GM21717 (cell line): Measurements from ENCODE around the gene EPHA4.

Source experiments
- ATAC-seq: cut with Tn5 transposase; IDR thresholded peaks from one replicate; pipeline ENCODE4 v1.9.1; 2021; ENCODE audit warnings: mild to moderate bottlenecking, moderate library complexity; ENCODE audit not compliant: unreplicated experiment

The EPHA4 gene

DNA sequence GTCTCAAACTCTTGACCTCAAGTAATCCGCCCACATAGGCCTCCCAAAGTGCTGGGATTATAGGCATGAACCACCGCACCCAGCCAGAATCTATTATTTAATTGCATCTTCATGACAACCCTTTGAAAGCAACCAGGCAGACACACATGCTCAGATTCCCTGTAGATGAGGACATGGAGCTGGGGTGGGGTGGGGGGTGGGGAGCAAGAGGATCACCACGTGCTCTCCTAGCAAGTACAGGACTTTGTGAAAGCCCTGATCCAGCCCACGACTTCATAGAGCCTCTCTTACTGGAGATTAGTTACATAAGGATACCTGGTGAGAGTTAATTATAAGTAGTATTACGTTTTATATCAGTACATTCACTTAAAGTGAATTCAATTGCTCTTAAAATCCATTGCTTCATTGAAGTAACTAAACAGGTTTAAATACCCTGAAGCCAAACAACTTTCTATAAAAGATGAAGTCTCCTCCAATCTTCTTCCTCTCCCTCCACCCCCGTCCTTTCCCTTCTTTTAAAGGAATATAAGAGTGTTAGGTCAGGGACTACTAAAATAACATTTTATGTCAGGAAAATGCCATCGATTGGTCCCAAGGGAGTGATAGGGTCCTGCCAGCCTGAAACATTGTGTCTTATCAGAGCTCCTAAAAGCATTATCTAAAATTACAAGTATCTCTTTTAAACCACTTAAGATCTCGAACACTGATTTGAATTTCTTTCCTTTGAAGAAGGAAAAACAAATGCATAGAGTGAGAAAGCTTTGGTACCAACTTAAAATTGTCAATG is 123.9 kb downstream of the EPHA4 start:
- no peak for ATAC-seq

DNA sequence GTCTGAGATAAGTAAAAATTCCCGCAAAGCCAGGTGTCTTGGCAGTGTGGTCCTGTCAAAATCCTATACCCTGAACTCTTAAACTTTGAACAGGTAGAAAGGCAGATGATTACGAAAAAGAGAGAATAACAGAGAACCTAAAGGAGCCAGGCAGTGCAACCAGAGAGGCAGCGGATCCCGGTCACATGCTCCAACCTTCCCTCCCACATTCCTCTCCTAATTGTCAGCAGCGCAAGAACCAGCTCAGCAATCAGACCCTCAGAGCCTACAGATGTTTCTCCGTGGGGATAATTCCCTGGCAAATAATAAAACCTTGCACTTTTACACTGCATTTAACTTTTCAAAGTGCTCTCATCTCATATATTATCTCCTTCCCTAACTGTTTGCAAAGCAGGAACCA is 124.8 kb downstream of the EPHA4 start:
- no peak for ATAC-seq

DNA sequence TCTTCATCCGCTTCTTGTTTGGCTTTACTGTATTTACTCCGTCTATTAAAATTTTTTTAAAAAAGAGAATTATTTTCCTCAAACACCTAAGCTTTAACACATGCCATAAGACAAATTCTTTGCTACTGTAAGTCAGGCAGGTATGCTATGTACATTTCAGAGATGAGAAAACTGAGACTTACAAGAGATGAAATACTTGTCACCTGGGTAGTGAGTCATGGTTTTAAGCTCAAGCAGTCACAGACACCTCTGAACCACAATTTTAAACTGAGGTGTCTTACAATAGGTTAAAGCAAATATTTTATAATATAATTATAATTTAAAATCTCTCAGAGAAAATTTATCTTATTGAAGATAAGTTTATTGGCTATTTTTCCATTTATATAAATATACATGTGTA is 126.0 kb downstream of the EPHA4 start:
- no peak for ATAC-seq

DNA sequence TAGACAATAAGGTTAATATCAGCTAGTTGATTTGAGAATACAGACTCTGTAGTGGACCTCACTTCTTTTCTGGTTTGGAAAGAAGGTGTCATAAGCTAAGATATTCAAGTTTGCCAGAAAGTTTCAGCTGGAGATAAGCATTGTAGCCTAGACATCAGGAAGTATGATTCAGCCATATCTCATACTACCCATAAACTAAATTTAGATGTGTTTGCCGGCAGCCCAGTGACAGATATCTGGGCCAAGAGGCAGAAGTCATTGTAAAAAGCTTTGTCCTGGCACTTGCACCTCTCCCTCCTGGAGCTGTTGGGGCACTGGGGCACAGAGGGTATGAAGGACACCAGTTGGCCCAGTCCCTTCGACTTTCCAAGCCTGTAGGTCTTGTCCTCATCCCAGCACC is 128.0 kb downstream of the EPHA4 start:
- no peak for ATAC-seq

DNA sequence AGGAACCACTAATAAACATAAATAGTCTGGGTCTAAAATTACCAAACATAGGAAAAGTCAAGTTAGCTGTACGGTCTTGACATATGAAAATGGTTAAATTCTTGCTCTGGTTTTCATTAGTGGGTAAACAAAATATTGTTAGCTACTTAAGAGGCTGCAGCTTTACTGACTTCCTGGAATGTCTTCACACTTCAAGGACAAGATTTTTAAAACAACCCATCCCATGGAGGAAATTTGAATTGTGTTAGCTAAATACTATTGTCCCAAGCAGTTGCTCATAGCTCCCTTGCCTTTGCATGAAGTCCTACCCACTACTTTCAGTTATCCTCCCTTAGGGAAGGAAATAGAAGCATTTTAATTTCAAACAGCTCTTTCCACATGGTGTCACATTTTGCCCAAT is 128.5 kb downstream of the EPHA4 start:
- no peak for ATAC-seq

DNA sequence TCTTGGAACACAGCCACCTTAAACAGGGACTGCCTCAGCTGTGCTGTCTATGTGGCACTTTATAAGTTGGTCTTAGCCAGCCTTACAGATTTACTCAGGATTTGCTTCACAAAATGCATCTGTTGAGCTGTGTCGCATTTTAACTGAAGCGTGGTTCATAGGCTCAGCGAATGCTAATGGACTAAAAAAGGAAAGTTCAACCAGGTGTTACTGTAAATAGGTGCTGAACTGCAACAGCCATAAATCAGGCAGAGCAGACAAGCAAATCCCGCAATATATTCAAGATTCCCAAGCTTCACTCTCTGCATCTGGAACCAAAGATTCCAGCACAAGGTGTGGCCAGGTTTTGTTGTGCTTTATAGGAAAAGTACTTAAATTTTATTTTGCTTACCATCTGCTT is 130.0 kb downstream of the EPHA4 start:
- no peak for ATAC-seq

DNA sequence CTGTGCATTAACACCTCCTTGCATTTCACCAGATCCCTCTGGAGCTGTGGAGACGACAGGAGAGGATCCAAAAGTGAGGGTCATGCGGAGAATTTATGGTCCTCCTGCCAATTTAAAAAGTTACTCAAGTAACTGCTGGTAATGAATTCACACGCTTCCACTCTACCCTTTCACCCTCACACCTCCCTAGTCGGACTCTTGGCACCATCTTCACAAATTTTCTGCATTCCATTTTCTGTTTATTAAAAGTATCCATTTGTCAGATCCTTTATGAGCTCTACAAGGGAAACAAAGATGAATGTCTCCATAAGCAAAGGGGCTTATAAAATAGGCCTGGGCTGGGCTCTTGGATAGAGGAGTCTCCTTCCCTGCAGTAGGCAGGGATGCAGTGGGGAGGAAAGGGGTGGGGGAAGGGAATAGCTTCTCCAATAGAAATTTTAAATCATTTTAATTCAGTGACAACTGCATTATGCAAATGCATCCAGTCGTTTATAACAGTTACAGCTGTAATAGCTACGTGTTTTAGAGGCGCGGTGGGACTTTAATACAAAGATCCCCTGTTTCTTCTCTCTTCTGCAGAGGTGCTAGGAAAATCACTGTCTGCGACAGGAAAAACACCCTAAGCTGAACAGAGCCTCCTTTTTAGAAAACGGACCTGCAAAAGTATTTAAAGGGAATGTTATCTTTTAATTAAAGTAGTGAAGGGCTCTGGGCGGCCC is 132.2 kb downstream of the EPHA4 start:
- ATAC-seq, result no peak

DNA sequence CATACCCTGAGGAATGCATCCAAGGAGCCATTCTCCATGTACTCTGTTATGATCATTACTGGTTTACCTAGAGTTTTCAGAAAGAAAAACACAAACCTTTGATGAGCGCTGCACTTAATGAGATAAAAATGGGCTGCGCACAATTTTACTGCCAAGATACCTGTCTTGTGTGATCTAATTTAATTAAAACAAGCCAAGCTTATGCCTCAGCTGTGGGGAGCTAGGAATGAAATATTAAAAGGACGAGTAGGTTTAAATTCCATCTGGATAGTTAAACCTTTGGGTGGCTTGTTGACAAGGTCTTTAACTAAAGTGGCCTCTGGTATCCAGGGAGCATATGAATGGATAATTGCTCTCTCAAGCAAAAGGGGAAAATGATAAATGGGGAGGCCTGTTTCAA is 135.0 kb downstream of the EPHA4 start:
- no peak for ATAC-seq

DNA sequence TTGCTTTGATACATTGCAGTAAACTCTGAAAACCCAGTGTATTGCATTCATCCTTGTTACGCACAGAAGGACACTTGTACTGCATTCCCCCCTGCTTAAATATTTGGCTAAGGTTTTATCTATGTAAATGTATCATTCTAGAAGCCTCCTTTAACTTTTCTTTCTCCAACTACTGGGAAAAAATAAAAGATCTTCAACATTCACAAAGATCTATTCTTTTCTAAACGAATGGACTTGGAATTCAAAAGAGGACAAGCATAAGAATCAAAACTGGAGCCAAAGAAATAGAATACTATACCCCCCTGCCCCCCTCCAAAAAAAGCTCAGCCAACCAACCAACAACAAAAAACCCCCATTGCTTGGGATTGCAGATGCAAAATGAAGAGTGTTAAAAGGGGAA is 136.9 kb downstream of the EPHA4 start:
- ATAC-seq, result no peak

DNA sequence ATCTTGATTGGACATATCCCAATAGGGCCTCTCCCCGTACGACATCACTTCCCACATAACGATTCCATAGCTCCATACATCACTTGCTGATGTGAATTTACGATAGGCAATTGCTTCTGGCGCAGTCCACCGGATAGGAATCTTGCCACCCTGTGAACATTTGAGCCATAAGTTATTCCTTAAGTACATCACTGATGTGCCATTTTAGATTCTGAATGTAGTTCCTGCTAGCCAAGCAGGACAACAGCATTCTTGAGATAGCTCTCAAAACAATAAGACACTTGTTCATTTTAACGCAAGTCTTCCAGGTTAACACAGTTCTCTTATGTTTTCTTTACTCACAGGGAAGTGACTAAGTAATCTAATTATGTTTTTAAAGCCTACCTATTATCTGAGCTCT is 138.0 kb downstream of the EPHA4 start:
- no peak for ATAC-seq

DNA sequence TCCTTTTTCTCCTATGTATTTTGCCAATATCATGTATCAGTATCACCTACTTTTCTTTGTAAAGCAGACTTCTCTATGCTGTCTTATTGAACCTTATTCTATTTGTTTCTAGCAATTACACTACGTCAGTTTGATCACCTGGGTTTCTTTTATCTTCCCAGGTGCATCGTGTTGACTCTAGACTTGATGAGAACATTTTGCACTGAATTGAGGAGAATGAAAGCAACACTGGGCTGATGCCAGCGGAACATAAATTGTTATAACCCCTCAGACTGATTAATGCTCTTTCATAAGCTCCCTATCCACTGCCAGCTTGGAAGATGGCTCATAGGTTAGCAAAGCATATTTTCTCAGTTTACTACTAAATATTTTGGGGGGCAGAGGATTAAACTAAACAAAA is 140.6 kb downstream of the EPHA4 start:
- no peak for ATAC-seq

DNA sequence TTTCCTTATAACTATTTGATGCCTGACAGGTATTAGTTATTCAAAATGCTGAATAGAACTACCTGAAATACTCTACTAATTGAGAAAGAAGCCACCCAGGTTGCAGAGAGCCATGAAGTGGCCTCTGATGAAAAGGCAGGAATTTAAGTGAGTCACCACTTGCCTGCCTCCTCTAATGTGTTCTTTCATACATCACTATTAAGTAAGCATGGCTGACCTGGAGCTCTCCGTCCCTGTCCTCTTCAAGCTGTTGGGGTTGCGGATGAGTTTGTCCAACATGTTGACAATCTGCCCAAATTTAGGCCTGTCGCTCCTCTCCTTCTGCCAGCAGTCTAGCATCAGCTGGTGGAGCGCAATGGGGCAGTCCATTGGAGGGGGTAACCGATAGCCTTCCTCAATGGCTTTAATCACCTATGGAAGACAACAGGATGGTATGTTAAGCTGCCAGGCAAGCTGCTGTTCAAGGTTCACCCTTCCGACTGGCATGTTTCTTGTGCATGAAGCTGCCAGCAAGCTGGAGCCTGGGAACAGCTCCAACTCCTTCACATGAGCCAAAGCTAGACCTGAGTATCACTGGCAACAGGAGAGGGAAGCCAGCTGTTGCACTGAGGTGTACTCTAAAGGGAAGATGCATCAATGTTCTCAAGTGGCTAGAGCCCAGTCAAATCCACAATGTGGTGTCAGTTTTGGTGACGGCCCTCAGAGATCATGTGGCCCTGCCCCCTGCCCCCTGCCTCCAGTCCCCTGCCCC is 142.2 kb downstream of the EPHA4 start:
- ATAC-seq, result no peak

DNA sequence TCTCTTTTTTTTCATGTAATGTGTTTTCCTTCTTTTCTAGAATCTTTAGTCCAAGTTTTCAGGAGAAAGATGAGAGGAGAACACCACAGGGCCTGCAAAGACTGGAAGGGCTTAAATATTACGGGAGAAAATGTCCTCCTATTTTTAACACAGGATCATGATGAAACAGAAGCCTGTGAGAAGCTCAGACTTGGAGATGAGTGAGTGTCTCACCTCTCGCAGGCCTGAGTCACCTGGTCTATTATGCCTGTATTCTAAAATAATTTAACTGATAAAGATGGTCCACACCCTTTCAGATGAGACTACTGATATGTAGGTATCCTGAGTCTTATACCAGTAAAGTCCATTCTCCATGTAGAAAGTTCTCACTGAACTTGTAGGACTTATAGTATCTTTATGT is 143.2 kb downstream of the EPHA4 start:
- ATAC-seq, result no peak

DNA sequence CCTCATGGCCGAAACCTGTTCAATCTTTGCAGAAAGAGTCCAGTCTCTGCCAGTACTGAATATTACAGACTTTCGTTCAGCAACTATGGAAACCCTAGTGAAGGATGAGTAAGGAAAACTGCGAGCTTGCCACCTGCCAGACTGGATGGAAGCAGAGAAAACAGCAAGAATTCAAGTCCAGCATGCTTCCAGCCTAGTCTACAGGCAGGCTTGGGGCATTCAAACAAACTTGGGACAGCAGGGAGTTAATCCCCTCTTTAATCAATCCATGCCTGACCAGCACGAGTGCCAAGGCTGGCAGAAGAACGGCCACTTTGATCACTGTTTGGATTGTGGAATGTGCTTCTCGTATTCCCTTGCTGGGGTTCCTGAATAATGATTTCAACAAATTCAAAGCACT is 145.2 kb downstream of the EPHA4 start:
- no peak for ATAC-seq

DNA sequence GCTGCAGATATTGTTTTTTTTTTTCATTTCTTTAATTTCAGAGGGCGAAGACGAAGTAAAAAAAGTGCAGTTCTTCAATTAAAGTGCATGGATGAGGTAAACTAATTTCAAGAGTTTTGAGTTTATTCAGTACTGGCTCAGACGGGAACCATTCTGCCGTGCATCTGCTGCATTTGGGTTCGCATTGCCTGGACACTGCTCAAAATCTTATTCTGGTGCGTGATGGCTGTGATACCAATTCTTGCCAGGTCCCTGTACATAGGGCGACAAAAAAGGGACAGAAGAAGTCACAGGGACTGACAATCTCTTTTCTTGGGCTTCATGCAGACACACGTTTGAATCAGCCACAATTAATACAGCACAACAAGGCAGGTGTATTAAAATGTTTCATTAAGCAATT is 146.2 kb downstream of the EPHA4 start:
- ATAC-seq, result no peak

DNA sequence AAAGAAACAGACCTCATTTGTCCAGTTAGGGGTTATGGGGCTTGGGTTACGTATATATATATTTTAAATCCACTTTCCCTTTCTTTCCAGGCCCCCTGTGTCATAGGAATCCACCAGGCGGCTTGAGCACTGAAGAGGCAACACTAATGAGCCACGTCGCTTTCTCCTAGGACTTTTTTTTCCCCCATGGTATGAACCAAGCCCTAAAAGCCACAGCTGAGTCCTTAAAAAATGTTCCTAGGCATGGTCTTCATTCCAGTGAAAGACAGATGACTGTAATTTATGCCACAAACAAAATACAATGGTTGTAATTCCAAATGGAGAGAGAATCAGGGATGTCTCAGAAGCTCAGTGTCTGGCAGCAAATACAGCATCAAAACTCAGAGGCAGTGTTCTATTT is 146.8 kb downstream of the EPHA4 start:
- ATAC-seq, result no peak

DNA sequence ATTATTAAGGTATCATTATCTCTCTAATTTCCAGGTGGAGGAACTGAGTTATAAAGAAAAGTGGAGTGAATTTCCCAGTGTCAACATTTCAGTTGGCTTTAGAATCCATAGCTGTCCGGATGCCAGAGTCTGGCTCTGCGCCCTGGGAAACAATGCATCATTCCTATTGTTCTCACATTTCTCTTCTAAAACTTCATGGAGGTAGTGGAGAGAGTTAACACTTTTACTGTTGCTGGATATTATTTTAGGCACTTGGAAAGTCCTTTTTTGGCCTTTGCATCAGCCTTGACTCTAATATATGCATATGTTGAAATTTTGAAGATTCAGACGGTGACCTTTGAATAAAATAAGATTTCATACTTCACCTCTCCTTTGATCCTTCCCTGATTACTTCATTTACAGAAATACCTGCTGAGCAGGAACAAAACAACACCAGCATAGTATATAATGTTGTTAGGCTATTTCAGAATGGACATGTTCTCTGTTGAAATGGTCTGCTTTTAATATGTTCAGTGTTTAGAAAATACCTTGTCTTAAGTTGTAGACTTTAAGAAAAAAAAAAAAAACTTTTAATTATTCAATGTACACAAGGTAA is 148.8 kb downstream of the EPHA4 start:
- no peak for ATAC-seq

DNA sequence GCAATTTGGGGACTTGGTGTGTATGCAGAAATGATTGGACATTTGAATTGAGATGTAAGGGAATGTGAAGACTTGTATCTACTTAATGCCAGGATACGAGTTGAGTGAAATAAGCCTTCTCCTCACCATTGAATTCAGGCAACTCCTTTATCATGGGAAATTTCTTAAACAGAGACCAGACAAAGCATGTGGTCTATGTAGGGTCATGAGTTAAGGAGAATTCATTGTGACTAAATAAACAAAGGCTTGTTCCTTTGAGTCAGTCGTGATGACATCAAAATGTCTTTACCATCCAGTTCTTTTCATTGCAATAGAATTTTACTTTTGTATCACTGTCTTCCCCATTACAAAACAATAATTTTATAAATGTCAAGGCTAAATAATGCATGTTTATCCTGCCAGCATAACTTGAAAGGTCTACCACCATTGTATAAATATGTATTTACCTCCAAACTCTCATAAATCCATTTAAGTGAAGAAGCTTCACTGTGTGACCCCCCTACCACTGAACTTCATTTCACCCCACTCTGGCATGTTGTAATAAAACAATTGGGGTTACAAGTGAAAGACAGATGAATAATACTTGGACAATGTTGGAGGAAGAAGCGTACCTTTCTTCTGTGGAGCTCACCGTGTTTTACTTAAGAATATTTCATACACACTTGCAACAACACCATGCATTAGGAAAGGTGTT is 149.4 kb downstream of the EPHA4 start:
- no peak for ATAC-seq

DNA sequence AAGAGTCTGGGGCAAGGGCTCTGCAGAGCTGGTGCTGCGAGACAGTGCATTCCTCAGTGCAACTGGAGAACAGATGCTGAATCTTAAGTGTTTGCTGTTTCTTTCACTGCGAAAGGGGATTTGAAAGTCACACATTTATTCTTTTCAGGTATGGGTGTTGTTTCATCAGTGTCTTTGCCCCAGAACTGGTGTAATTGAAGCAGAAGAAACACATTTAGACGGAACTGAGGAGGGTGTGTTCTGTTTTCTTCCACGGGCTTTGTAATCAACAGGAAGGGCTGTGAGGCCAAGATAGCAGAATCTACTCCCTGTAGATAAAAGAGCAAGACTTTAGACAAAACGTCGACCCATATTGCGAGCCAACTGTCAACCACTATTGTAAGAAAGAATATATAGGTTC is 151.9 kb downstream of the EPHA4 start:
- ATAC-seq, result no peak

DNA sequence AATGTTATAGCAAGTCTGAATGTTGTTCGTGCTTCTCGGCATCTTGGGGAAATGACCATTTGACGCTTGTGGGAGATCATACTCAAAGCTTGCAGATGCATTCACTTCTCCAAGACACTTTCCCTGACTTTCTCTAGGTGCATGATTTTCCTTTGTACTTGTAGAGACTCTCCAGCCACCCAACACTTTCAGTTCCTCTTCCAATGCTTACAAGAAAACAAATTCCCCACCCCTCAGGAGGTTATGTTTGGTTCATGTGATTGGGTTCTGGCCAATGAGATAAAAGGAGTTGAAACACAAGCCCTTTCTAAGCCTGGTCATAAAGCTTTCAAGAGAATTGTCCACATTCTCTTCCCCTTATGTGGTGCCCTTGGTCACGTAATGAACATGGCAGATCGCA is 156.3 kb downstream of the EPHA4 start:
- no peak for ATAC-seq

DNA sequence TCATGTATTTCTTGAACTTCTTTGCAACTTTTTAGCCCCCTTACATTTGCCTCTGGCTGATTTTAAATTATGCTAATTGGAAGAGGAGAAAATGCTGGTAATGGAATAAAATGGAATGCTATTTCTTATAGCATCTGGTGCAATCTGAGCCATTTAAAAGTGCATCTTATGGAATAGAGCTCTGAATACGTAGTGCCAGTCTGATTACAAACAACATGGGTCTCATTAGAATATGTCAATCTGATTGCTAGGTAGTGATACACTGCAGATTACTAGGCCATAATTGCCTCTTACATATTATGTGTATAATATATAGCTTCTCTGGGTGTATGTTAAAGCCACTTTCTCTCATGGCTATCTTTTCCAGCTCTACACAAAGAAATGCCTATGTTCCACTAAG is 159.1 kb downstream of the EPHA4 start:
- no peak for ATAC-seq
